Brain microvascular endothelial cell (primary cell): ENCODE data around the gene ARHGAP25.

ENCODE experiments used
- DNase-seq: peaks from one replicate; pipeline ENCODE4 v3.0.0-alpha.2; 2020
- H3K27ac ChIP-seq: fragments of 250-450 bp; sonication (Bioruptor Pico); 2 replicates; pipeline ENCODE4 v1.5.1; 2020; ENCODE audit warnings: mild to moderate bottlenecking, moderate library complexity
- H3K27me3 ChIP-seq: fragments of 250-450 bp; sonication (Bioruptor Pico); replicated peaks from 2 replicates; pipeline ENCODE4 v1.5.1; 2020; ENCODE audit warnings: mild to moderate bottlenecking
- H3K36me3 ChIP-seq: fragments of 250-450 bp; sonication (Bioruptor Pico); replicated peaks from 2 replicates; pipeline ENCODE4 v1.5.1; 2020; ENCODE audit warnings: mild to moderate bottlenecking
- H3K4me3 ChIP-seq: 2 replicates; pipeline ENCODE4 v1.5.1; 2011; ENCODE audit warnings: low read depth, mild to moderate bottlenecking, control low read depth, low read length, moderate library complexity
- CTCF ChIP-seq: IDR thresholded peaks from 2 replicates; pipeline ENCODE4 v1.5.1; 2011; ENCODE audit warnings: low read depth, mild to moderate bottlenecking, moderate library complexity, low read length, control low read depth, inconsistent platforms; ENCODE audit errors: missing control alignments
- in situ Hi-C: cut with HindIII; loops from 2 replicates; pipeline ENCODE4 v1.10.0; 2017; ENCODE audit warnings: low sequenced_read_pairs, low pct_ligation_motif_present

Gene ARHGAP25

GRCh38 chr2:68734688-68735525 lies at the start of gene ARHGAP25:
TSS of gene ARHGAP25 (plus strand) at chr2:68734811. CDS start at chr2:68735200, 389 bp downstream.
- no peak for TF ChIP-seq CTCF
- Histone ChIP-seq H3K36me3 (no peaks in the 10 kb centered on the region), H3K27ac (no peak within 1 kb of the TSS), H3K4me3 (no peak within 1 kb of the TSS), H3K27me3 (no peaks in the 10 kb centered on the region)
- DNase-seq: no peak
- in situ Hi-C loops: no loop called here

- no peak for TF ChIP-seq CTCF
- in situ Hi-C loops: no loop called here
Measured at GRCh38 chr2:68686178-68686577, 48.4 kb upstream of the ARHGAP25 start.

GRCh38 chr2:68687018-68687417 lies 47.6 kb upstream of the ARHGAP25 start:
- Histone ChIP-seq H3K27ac (no peak overlapping the region), H3K27me3 (peaks cover under 1% of the 10 kb centered on the region), H3K4me3 (no peak overlapping the region), H3K36me3 (no peaks in the 10 kb centered on the region)
- in situ Hi-C loops: no loop called here
- TF ChIP-seq CTCF: no peak
- DNase-seq: no peak

More at GRCh38 chr2:68686178-68686577, 48.4 kb upstream of the ARHGAP25 start:
- Histone ChIP-seq H3K4me3 (no peak overlapping the region), H3K27ac (no peak overlapping the region), H3K36me3 (no peaks in the 10 kb centered on the region), H3K27me3 (peaks cover 2% of the 10 kb centered on the region)
- no peak for DNase-seq

GRCh38 chr2:68689553-68690537 lies 44.8 kb upstream of the ARHGAP25 start:
- Histone ChIP-seq H3K36me3 (no peaks in the 10 kb centered on the region), H3K27me3 (no peaks in the 10 kb centered on the region), H3K27ac (no peak overlapping the region), H3K4me3 (no peak overlapping the region)
- TF ChIP-seq CTCF: no peak
- DNase-seq: no peak
- in situ Hi-C loops: no loop called here

GRCh38 chr2:68690851-68691250 lies 43.8 kb upstream of the ARHGAP25 start:
- no peak for DNase-seq
- no peaks in the 10 kb centered on the region for H3K27me3 ChIP-seq
- TF ChIP-seq CTCF: no peak
- in situ Hi-C loops: no loop called here
- H3K36me3 ChIP-seq: no peaks in the 10 kb centered on the region
- H3K27ac ChIP-seq: no peak overlapping the region
- no peak overlapping the region for H3K4me3 ChIP-seq
